CD4-positive, alpha-beta T cell treated with Interleukin-6 at 100 ng/mL for 8 hours (primary cell): ENCODE results near the gene MAIP1.

Source experiments
- DNase-seq: peaks from one replicate; pipeline ENCODE4 v3.0.0-alpha.2; 2020; ENCODE audit warnings: mixed read lengths, low spot score

Gene MAIP1

GRCh38 chr2:199950396-199950795, 5.0 kb upstream of the MAIP1 start:
- DNase-seq: no peak

GRCh38 chr2:199951023-199951422, 4.4 kb upstream of the MAIP1 start:
- no peak for DNase-seq

- no peak for DNase-seq
Measured at GRCh38 chr2:199955007-199955338, 409 bp upstream of the MAIP1 start.

GRCh38 chr2:199956062-199956380, 639 bp downstream of the MAIP1 start:
- DNase-seq: no peak

GRCh38 chr2:199958014-199958413, 2.6 kb downstream of the MAIP1 start:
- DNase-seq: no peak

- DNase-seq: no peak
Measured at GRCh38 chr2:199962203-199962602, 6.8 kb downstream of the MAIP1 start.

GRCh38 chr2:199966405-199966804, 11.0 kb downstream of the MAIP1 start:
- no peak for DNase-seq

- DNase-seq: no peak
Measured at GRCh38 chr2:199966976-199967375, 11.6 kb downstream of the MAIP1 start.

GRCh38 chr2:199968126-199968525, 12.7 kb downstream of the MAIP1 start:
- DNase-seq: no peak

GRCh38 chr2:199972088-199972626, 16.8 kb downstream of the MAIP1 start:
- no peak for DNase-seq

- DNase-seq: no peak
Measured at GRCh38 chr2:199973703-199974102, 18.3 kb downstream of the MAIP1 start.

- DNase-seq: no peak
Measured at GRCh38 chr2:199975273-199975895, 20.0 kb downstream of the MAIP1 start.

GRCh38 chr2:199977984-199978415, 22.6 kb downstream of the MAIP1 start:
- DNase-seq: no peak

GRCh38 chr2:199979398-199979797, 24.0 kb downstream of the MAIP1 start:
- no peak for DNase-seq

GRCh38 chr2:199979832-199980628, 24.6 kb downstream of the MAIP1 start:
- DNase-seq: peak; percentile 74

GRCh38 chr2:199982126-199982843, 26.9 kb downstream of the MAIP1 start:
- no peak for DNase-seq

- no peak for DNase-seq
Measured at GRCh38 chr2:199983534-199983933, 28.2 kb downstream of the MAIP1 start.

GRCh38 chr2:199984159-199984558, 28.8 kb downstream of the MAIP1 start:
- no peak for DNase-seq

- DNase-seq: no peak
Measured at GRCh38 chr2:199984755-199985154, 29.4 kb downstream of the MAIP1 start.

- peak; percentile 43 for DNase-seq
Measured at GRCh38 chr2:199985625-199986207, 30.3 kb downstream of the MAIP1 start.

GRCh38 chr2:199987586-199987985, 32.2 kb downstream of the MAIP1 start:
- DNase-seq: no peak

GRCh38 chr2:199988151-199988550, 32.8 kb downstream of the MAIP1 start:
- DNase-seq: no peak

- no peak for DNase-seq
Measured at GRCh38 chr2:199989822-199990221, 34.4 kb downstream of the MAIP1 start.
